Measurements from ENCODE around the gene GID8.

Gene GID8

DNA sequence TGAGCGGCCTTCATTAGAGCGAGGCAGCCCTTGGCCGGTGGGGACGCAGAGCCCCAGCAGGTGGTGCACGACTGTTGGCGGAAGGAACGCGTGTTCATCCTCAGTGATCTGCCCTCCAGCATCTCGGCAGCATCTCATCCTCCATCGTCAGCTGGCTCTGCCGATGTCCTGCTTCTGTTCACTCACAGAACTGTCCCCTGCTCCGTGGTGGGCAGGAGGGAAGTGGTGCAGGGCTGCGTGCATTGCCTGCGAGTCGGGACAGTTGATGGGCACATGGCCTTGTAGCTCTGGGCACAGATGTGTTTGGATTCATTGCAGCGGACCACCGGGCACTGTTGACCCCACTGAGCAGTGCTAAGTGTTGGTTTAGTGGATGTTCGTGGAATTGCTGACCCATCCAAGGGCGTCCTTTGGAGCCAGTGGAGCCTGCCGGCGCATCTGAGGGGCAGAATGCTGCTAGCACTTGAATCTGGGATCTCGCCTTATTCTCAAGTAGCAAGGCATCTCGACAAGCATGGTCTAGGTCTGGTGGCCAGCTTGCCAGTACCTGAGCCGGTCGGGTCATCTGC lies 7.9 kb downstream of the GID8 start:
- DNase-seq = no peak

DNA sequence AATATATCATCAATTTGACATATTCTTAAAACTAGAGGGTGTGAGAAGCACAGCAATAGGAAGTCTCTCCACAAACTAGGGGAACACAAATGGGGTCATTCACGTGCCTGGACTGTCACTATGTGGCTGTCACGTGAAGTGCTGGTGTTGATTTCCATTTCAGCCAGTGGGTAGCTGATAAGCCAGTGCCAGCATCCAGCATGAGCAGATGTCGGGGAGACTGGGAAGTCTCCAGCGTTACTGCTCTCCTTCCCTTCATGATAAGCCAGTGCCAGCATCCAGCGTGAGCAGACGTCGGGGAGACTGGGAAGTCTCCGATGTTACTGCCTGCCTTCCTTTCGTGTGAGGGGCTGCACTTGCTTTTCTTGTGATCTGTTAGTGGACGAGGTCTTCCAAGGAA lies 9.0 kb downstream of the GID8 start:
- DNase-seq = no peak

DNA sequence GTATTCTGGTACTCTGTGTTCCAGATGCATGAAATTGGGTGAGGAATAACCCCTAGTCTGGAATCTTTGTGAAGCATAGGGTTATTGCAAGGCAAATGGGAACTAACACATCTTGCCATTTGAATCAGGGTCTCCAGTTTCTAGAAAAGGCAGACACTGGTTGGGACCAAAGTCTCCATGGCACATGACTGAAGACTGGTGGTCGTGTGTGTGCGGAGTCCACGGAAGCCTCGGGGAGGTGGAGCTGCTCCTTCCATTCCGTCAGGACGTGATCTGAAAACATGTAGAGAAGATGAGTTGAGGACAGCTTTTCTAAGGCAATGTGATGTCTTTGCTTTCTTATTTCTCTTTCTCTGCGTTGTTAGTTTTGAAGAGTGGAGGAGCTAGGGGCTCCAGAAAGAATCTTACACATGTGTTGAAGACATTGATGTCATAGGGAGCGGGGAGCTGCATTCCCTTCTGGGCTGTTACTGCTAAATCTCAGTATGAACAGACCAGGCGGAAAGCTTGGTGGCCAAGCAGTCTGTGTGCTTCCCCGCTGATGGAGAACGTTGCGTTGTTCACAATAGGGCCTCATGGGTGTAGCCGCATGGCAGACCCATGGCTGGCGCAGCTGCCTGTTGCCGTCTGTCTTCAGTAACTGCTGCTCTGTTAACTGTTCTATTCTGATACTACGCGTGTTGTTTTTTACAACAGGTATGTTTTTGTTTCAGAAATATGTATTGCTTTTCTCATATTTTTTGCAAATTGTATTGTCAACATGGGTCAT lies 9.8 kb downstream of the GID8 start:
- no peak for DNase-seq

DNA sequence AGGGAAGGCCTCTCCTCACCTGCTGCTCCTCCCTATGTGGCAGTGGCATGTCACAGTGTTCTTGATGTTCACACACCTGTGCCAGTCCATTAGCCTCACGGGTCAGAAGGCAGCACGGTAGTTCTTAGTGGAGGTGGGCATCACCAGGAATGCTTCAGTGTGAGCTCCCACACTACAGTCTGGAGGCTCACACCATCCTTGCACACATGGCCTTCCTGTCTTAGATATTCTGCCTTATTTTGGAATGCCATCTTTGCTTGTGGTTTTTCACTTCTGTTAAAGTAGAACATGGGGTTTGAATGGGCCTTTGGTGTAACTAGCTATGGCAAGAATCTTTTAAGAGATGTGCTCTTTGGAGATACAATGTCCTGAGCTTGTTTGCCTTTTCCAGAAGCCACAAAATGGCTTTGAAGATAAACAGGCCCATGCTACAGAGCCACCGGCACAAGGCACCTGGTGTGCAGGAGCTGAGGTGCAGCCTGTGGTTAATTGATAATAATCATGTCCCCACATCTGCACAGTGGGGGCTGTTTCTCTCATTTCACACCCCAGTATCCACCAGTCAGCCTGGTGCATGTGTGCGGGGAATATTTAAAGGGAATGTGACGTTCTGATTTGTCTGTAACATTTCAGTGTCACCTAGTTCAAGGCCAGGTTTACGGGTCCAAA lies 11.3 kb downstream of the GID8 start:
- no peak for DNase-seq

DNA sequence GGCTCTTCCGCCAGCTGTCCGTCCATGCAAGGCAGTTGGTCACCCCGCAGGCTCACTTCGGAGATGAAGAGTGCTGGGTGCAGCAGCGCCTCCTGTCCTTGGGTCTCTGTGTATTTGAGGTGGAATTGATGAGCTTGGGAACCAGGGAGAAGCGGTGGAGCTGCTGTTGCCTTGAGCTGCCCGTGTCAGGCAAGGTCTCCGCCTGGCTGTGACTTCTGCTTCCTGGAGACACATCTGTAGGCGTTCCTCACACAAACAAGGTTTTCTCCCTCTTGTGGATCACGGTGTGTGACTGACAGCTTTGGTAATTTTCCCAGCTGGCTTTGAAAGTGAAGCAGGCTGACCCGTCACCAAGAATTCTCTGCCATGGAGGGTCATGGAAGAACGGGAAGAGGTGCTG lies 12.0 kb downstream of the GID8 start:
- DNase-seq = peak; percentile 13

DNA sequence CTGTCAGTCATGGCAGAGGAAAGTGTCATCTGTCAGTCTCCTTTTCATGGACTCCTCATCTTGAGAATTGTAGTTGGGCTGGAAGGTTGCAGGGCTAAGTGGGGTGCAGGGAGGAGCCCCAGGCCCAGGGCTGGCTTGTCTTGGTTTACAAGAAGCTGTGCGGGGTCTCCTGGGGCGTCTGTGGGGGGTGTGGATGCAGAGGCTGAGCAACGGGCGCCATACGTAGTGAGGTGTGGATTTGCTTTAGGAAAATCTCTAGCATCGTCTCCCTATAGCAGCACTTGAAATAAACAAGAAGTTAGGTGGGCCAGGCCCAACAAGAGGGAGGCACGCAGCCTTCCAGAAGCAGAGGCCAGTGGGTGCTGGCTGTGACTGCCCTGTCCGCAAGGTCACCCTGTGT lies 12.8 kb downstream of the GID8 start:
- no peak for DNase-seq

DNA sequence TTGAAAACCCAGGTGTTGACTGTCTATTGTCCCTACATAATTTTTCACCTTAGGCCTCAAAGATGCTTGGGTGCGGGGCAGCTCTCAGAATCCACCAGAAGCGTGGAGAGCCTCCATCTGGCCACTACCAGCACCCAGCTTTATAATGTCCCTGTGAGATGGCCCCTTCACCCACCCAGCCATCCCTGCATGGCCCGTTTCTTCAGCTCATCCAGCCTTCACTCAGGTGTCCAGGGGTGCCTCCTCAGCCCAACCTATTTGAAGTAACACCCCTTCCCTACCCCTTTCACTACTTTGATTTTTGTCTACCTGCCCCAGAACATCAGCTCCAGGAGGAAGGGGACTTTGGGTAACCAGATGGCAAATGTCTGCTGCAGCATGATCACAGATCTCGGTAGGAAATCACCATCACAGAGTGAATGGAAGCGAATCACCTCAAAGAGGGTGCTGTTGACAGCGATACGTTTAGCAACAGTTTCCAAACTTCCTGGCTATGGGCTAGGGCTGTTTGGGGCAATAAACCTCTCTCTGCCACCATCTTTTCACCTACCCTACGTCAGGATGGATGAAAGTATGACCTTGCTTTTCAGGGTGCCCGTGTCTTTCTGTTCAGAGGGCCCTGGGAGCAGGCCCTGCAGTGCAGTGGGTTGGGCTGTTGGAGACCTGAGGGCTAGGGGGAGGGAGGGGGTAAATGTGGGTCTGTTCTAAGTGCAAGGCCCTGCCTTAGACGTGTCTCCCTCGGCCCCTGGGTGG lies 13.4 kb downstream of the GID8 start:
- DNase-seq = no peak

DNA sequence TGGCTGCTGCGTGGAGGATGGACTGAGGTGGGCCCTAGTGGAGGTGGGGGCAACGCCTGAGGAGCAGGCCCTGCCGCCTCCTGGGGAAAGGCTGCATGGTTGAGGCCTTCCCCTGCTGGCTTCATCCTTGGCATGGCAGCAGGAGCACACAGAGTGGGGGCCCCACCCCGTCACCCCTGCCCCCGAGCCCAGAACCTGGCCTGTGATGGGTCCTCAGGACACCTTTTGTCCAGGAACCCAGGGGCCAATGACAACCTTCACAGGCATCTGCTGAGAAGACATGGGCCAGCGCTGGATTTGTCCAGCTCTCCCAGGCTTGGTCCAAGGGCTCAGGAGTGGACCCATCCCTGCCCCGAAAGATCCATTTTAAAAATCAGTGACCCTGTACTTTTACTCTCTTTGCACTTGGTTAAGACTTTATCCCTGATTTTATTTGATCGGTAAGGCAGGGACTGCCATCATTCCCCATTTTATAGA lies 14.0 kb downstream of the GID8 start:
- no peak for DNase-seq

DNA sequence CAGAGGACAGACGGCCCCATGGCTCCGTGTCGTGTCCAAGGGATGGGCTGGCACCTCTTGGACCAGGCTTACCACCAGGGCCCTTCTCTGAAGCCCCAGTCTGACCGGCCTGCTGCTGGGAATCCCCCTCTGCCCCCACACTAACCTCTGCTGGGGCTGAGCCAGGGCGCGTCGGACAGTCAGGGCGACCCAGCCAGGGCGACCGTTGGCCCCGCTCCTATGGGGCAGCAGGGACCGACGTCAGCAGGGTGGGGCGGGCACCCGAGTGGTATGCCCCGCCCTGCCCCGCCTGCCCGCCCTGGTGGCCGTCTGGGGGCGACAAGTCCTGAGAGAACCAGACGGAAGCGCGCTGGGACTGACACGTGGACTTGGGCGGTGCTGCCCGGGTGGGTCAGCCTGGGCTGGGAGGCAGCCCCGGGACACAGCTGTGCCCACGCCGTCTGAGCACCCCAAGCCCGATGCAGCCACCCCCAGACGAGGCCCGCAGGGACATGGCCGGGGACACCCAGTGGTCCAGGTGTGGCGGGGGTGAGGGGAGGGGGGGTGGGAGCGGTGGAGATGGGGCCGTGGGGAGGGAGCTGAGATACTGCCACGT lies 14.5 kb downstream of the GID8 start, which contains the start of gene SLC17A9:
SLC17A9 (plus strand) TSS at position 337 of the 595 bp plus-strand sequence; CDS start at position 459, 122 bp downstream.
- peak; percentile 91 for DNase-seq

DNA sequence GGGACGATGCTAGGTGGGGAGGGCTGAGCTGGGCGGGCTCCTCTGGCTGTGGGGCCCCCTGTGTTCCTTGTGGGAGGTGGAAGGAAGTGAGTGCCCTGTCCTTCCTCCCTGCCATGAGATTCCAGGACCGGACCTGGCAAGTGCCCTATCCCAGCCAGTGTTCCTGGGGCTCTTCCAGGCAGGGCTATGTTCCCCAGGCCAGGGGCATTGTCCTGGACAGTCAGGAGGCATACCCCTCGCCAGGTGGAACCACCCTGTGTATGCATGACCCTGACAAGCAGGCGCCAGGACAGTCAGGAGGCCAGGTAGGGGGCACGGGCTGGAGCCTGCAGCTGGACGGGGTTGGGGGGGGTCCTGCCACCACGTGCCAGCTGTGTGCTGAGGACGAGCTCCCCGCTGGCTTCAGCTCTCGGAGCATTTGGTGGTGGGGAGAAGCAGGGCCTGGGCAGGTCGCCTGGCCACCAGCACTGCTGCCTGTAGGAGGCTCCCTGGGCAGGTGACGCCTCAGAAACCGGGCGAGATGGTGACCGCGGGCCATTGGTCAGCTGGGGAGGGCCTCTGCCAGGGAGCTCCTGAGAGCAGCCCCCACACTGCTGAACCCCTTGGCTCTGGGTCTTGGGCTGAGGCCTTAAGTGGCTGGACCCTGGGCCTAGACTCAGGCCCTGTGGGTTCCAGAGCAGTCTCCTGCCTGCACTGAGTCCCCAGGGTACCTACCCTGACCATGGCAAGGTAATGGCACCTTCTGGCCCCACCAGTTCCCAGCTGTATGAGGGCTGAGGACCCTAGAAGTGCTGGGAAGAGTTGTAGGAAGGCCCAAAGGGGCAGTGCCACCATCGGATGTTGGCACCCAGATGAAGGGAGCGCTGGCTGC lies 15.3 kb downstream of the GID8 start:
- no peak for DNase-seq

DNA sequence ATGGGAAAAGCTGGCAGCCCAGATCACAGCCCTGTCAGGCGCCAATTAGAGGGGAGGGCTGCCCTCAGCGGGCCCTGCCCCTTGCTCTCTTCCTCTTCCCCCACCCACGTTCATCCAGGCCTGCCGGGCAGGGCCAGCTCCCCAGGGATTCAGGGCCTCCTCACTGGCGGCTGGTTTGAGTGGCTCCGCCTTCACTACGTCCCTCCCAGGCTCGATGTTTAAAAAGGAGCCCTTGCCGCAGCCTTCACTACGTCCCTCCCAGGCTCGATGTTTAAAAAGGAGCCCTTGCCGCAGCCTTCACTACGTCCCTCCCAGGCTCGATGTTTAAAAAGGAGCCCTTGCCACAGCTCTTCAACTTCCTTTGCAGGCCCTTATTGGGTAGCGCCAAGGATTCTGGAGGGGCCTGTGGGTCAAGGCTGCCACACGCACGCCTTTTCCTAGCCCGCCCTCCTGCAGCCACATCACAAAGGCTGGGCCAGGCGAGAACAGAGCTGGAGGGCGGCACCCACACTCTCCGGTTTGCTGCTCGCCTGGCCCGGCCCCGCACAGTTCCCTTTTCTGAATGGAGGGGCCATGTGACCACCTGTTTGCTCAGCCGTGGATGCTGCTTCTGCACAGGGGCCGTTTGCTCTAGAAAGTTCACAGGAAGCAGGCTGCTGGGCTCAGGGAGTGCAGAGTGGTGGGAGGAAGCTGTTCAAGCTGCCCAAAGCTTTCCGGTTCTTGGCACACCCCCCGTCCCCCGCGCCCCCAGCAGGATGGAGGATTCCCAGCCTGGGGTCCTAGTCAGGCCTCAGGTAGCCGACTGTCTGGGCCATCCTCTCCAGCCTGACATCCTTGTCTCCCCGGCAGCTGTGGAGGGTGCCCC lies 16.1 kb downstream of the GID8 start:
- DNase-seq = peak; percentile 87

DNA sequence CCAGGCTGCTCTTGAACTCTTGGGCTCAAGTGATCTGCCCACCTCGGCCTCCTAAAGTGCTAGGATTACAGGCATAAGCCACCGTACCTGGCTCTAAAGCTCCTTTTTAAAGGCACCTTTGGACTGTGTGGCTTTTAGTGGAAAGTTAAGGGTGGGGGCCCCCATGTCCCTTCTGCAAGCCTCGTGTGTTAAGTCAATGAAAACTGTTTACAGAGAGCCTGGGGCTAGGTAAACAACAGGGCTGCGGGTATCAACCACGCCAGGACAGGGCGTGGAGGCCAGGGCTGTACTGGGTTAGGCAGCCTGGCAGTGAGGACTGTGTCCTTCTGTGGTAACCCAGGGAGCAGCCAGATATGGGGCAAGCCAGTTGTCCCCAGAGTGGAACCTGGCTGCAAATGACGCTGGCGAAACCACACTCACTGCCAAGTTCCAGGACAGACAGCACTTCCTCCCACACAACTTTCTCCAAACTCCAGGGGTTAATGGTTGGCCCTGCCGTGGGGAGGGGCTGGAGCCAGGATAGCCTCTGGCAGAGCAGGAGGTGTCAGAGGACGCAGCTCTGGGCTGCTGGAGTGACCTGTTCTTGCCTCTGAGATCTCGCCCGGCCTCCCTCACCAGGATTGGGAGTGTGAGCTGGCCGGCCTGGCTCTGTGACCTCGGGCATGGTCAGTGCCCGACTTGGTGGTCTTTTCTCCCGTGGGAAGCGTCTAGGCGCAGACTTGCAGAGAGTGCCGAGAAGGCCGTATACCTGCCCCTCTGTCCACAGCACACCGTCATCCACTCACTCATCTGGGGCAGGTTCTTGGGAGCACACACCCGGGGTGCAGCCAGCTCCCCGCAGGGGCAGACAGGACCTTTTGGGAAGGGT lies 17.8 kb downstream of the GID8 start:
- DNase-seq = no peak

DNA sequence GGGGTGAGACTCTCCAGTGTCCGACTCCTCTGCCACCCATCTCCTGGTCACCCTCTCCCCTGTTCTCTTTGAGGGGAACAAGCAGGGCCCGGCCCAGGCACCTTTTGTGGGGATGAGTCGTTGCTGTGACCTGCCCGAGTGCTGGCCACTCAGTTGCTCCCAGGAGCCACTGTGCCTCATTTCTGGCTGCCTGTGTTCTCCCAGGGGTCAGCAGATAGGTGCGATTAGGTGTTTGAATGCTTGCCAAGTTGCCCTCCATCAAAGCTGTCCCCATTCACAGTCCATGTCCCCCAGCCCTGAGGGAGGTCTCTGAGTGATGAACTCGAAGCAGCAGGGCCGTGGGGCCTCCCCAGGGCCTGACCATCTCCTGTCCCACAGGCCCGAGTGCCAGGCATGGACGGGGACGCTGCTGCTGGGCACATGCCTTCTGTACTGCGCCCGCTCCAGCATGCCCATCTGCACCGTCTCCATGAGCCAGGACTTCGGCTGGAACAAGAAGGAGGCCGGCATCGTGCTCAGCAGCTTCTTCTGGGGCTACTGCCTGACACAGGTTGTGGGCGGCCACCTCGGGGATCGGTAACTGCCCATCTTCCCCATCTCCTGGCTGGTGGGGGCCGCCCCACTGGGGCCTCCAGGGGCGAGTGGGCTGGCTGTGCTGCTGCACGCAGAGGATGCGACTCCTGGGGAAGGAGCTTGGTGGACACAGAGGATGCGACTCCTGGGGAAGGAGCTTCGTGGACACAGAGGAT lies 18.6 kb downstream of the GID8 start:
- DNase-seq = no peak

DNA sequence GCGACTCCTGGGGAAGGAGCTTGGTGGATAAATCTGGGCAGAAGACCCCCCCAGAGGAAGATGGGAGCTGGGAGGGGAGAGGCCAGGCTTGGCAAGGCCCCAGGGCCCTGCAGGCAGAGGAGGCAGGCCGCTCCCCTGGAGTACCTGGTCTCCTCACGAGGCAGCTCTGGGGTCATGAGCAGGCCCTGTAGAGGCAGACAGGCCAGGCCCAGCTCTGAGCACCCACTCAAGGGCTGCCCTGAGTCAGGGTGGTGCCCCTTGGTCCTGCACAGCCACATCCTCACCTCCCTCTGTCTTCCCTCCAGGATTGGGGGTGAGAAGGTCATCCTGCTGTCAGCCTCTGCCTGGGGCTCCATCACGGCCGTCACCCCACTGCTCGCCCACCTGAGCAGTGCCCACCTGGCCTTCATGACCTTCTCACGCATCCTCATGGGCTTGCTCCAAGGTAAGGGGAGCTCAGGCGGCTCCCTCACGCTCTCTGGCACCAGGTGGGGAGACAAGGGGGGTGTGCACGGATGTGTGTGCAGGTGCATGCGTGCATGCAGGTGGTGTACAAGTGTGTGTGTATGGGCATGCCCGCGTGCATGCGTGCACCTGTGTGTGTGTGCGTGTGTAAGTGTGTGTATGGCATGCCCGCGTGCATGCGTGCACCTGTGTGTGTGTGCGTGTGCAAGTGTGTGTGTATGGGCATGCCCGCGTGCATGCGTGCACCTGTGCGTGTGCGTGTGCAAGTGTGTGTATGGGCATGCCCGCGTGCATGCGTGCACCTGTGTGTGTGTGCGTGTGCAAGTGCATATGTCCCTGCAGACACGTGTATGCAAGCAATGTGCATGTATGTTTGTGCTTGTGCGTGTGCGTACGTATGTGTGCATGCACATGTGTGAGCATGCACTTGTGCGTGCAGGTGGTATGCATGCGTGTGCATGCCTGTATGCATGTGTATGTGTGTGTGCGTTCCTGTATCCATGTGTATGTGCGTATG lies 19.5 kb downstream of the GID8 start:
- DNase-seq = no peak

DNA sequence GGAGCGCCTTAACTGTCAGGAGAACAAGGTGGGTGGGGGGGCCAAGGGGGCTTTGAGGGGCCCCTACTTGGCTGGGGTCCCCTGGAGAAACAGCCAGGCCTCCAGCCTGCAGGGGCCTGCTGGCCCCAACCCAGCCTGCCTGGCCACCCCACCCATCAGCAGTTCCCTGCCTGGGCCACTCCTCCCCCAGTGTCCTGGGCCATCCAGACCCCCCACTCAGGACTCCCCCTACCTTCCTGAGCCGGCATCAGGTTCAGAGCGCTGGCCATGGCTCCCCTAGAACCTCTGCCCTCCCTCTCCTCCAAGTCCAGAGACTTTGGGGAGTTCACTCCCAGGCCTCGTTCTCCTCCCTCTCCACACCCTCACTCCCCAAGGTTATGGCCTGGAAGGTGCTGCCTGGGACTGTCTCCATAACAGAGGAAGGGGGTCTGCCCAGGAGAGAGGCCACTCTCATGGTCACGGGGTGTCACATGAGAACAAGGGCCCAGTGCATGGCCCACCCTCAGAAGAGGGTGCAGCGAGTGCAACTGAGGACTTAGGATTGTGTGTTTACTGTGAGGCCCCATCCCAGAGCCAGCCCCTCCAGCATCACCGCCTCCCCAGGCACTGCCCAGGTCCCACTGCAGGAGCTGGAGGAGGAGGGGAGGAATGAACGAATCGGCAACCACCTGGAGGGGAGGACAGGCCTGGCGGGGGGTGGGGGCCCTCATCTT lies 20.6 kb downstream of the GID8 start:
- DNase-seq = no peak

DNA sequence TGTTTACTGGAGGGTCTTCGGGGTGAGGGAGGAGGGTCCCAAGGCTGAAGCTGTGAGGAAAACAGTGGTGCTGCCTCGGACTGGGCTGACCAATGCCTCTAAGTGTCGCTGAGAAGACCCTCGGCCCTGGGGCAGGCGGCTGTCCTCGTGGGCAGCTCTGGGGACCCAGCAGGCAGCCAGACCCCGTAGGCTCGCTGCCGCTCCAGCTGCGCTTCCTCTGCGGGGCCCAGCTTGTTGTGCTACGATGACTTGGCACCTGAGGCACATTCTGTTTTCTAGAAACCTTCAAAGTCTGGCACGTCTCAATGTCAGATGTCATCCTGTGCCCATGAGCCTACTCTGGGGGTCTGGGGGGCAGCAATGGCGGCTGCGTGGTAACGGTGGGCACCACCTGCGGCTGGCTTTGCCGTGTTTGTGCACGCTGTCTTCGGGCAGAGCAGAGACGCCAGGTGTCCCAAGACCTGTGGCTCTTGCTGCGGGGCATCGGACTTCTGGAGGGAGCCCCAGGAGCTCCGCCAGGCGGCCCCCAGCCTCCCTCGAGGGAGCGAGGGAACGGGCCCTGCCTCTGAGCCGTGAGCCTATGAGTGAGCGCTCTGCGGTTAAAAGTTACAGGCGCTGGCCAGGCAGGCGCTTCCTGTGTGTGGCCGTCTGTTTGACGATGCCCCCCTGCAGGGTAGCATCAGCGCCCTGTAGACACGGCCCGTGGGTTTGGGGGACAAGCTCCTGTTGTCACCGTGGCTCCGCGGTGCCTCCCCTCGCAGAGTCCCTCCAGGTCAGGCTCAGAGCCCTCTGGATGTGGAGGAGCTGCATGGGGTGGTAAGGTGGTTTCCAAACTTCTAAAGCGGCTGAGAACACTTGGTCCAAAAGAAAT lies 21.4 kb downstream of the GID8 start:
- no peak for DNase-seq
